CD4-positive, alpha-beta T cell treated with Interleukin-6 at 100 ng/mL for 8 hours (primary cell): ENCODE data around the gene TBC1D5.
"Not testable (repeated sequence)": the region's sequence is repeated elsewhere in the genome, so short reads cannot be mapped to it uniquely, and the experiment has no call there.

Source experiments
- DNase-seq: peaks from one replicate; pipeline ENCODE4 v3.0.0-alpha.2; 2020; ENCODE audit warnings: mixed read lengths, low spot score

The TBC1D5 gene

GRCh38 chr3:17742102-17742879, at the start of gene TBC1D5:
TSS of gene TBC1D5 (minus strand) at chr3:17742631. CDS start at chr3:17508570, 234,061 bp downstream.
- DNase-seq = peak; percentile 94

GRCh38 chr3:17783426-17783825, 41.0 kb upstream of the TBC1D5 start:
- no peak for DNase-seq

- DNase-seq = no peak
Measured at GRCh38 chr3:17782751-17783150, 40.3 kb upstream of the TBC1D5 start.

GRCh38 chr3:17780369-17780768, 37.9 kb upstream of the TBC1D5 start:
- DNase-seq = not testable (repeated sequence)

- not testable (repeated sequence) for DNase-seq
Measured at GRCh38 chr3:17779304-17780250, 37.1 kb upstream of the TBC1D5 start.

GRCh38 chr3:17777326-17777725, 34.9 kb upstream of the TBC1D5 start:
- not testable (repeated sequence) for DNase-seq

GRCh38 chr3:17775073-17775472, 32.6 kb upstream of the TBC1D5 start:
- no peak for DNase-seq

GRCh38 chr3:17774180-17774910, 31.9 kb upstream of the TBC1D5 start:
- not testable (repeated sequence) for DNase-seq

- no peak for DNase-seq
Measured at GRCh38 chr3:17772556-17772955, 30.1 kb upstream of the TBC1D5 start.

GRCh38 chr3:17771177-17772017, 29.0 kb upstream of the TBC1D5 start:
- DNase-seq = no peak

GRCh38 chr3:17770682-17771081, 28.3 kb upstream of the TBC1D5 start:
- no peak for DNase-seq

- DNase-seq = no peak
Measured at GRCh38 chr3:17765819-17766472, 23.5 kb upstream of the TBC1D5 start.

- no peak for DNase-seq
Measured at GRCh38 chr3:17761563-17761962, 19.1 kb upstream of the TBC1D5 start.

GRCh38 chr3:17759901-17760300, 17.5 kb upstream of the TBC1D5 start:
- no peak for DNase-seq

GRCh38 chr3:17755836-17756235, 13.4 kb upstream of the TBC1D5 start:
- peak; percentile 23 for DNase-seq

- no peak for DNase-seq
Measured at GRCh38 chr3:17753632-17753992, 11.2 kb upstream of the TBC1D5 start.

GRCh38 chr3:17752876-17753631, 10.6 kb upstream of the TBC1D5 start:
- DNase-seq = no peak

GRCh38 chr3:17752436-17752835, 10.0 kb upstream of the TBC1D5 start:
- no peak for DNase-seq

GRCh38 chr3:17749705-17750293, 7.4 kb upstream of the TBC1D5 start:
- DNase-seq = no peak

- DNase-seq = no peak
Measured at GRCh38 chr3:17749281-17749680, 6.8 kb upstream of the TBC1D5 start.
